SK-N-SH (cell line): ENCODE measurements around the gene CES5A. TPM values are rescaled to one million over a fixed set of nuclear protein-coding genes. Genes with fewer than 3 reads are reported as not detected.

Experiments
- CTCF ChIA-PET: fragments of 300-600, 350-600 bp; formaldehyde crosslinking; extraction: SDS; loops from one replicate; lab custom pipeline; 2021; lab: Yijun Ruan, JAX
- POLR2A ChIA-PET: fragments of 350-600 bp; sonication (Branson Sonifier 250); formaldehyde crosslinking; extraction: SDS; loops from one replicate; lab custom pipeline; 2020; ENCODE audit warnings: antibody characterized with exemption, inconsistent platforms; lab: Yijun Ruan, JAX
- DNase-seq: peaks from one replicate; pipeline ENCODE4 v3.0.0; 2012
- H2AFZ ChIP-seq: fragments of 200-600 bp; sonication (generic); 2 replicates; pipeline ENCODE4 v1.8.1; 2016; ENCODE audit warnings: antibody characterized with exemption, mild to moderate bottlenecking, low read depth
- H3F3A ChIP-seq: fragments of 200-600 bp; sonication (generic); replicated peaks from 2 replicates; pipeline ENCODE3; 2016; ENCODE audit warnings: antibody characterized with exemption, mild to moderate bottlenecking; ENCODE audit not compliant: insufficient read depth
- H3K27ac ChIP-seq, 2 experiments: fragments of 200-500 bp in 1 of 2; fragments of 200-600 bp in 1 of 2; sonication (Bioruptor generic) in 1 of 2; sonication (generic), shearing (Covaris generic) in 1 of 2; 2 replicates each; pipeline versions ENCODE4 v1.5.1 to v1.6.1; 2014 to 2016; ENCODE audit warnings: low read depth in 2 of 2, inconsistent platforms in 1 of 2, low read length in 1 of 2, mild to moderate bottlenecking in 1 of 2, mixed read lengths in 1 of 2
- H3K27me3 ChIP-seq: fragments of 200-600 bp; sonication (generic), shearing (Covaris generic); 2 replicates; pipeline ENCODE4 v1.6.1; 2016; ENCODE audit warnings: mixed run types; ENCODE audit not compliant: insufficient read depth
- H3K36me3 ChIP-seq, 2 experiments: fragments of 200-500 bp in 1 of 2; fragments of 200-600 bp in 1 of 2; sonication (Bioruptor generic) in 1 of 2; sonication (generic) in 1 of 2; replicated peaks in 1 of 2; 2 replicates each; pipeline versions ENCODE3 to v1.5.1; 2014 to 2016; ENCODE audit warnings: low read length in 1 of 2, mild to moderate bottlenecking in 1 of 2; ENCODE audit not compliant: insufficient read depth in 2 of 2, control insufficient read depth in 1 of 2
- H3K4me1 ChIP-seq, 2 experiments: fragments of 200-500 bp in 1 of 2; fragments of 200-600 bp in 1 of 2; sonication (Bioruptor generic) in 1 of 2; sonication (generic), shearing (Covaris generic) in 1 of 2; 2 replicates each; pipeline versions ENCODE4 v1.5.1 to v1.6.1; 2014 to 2016; ENCODE audit warnings: low read depth in 1 of 2, low read length in 1 of 2, mixed run types in 1 of 2; ENCODE audit not compliant: insufficient read depth in 2 of 2, control insufficient read depth in 1 of 2
- H3K4me2 ChIP-seq: fragments of 200-600 bp; sonication (generic), shearing (Covaris generic); 2 replicates; pipeline ENCODE4 v1.6.1; 2017; ENCODE audit warnings: mixed run types
- H3K4me3 ChIP-seq, 2 experiments: fragments of 200-500 bp in 1 of 2; fragments of 200-600 bp in 1 of 2; sonication (Bioruptor generic) in 1 of 2; sonication (generic), shearing (Covaris generic) in 1 of 2; 2 replicates each; pipeline versions ENCODE4 v1.5.1 to v1.8.1; 2014 to 2016; ENCODE audit warnings: low read depth in 2 of 2, inconsistent platforms in 1 of 2, low read length in 1 of 2, mild to moderate bottlenecking in 1 of 2, mixed read lengths in 1 of 2, moderate library complexity in 1 of 2
- H3K79me2 ChIP-seq: fragments of 200-600 bp; sonication (generic); 2 replicates; pipeline ENCODE4 v1.8.1; 2017; ENCODE audit warnings: mild to moderate bottlenecking; ENCODE audit not compliant: insufficient read depth
- H3K9ac ChIP-seq: fragments of 200-600 bp; sonication (generic); 2 replicates; pipeline ENCODE4 v1.6.1; 2017; ENCODE audit warnings: mixed run types
- H3K9me2 ChIP-seq: fragments of 200-600 bp; sonication (generic); 2 replicates; pipeline ENCODE4 v1.6.1; 2017; ENCODE audit warnings: mixed run types
- H3K9me3 ChIP-seq: fragments of 200-600 bp; sonication (generic); 2 replicates; pipeline ENCODE4 v1.6.1; 2017; ENCODE audit warnings: mixed run types, mild to moderate bottlenecking, moderate library complexity
- H4K20me1 ChIP-seq: fragments of 200-600 bp; sonication (generic); 2 replicates; pipeline ENCODE4 v1.6.1; 2017; ENCODE audit warnings: mild to moderate bottlenecking, mixed run types; ENCODE audit not compliant: insufficient read depth
- CHD2 ChIP-seq: fragments of 150-350 bp; IDR thresholded peaks from 2 replicates; pipeline ENCODE4 v1.6.1; 2018; ENCODE audit warnings: low read length; ENCODE audit not compliant: partially characterized antibody
- CTCF ChIP-seq: fragments of 200-600 bp; sonication (generic); IDR thresholded peaks from 2 replicates; pipeline ENCODE4 v1.6.1; 2017; ENCODE audit warnings: antibody characterized with exemption, mild to moderate bottlenecking, moderate library complexity
- ELF1 ChIP-seq: IDR thresholded peaks from 2 replicates; pipeline ENCODE4 v1.4.0; 2012
- EP300 ChIP-seq, 2 experiments: IDR thresholded peaks; 2 replicates each; pipeline versions ENCODE4 v1.4.0 to v1.6.1; 2012; ENCODE audit warnings: borderline replicate concordance in 1 of 2, low read depth in 1 of 2, low read length in 1 of 2
- EZH2phosphoT487 ChIP-seq: fragments of 200-600 bp; sonication (generic); IDR thresholded peaks from 2 replicates; pipeline ENCODE4 v1.6.1; 2017; ENCODE audit warnings: low read depth, mixed run types, mild to moderate bottlenecking, antibody characterized with exemption, moderate library complexity, borderline replicate concordance
- FOSL2 ChIP-seq: IDR thresholded peaks from 2 replicates; pipeline ENCODE4 v1.4.0; 2012; ENCODE audit warnings: low read depth, mild to moderate bottlenecking, moderate library complexity, borderline replicate concordance
- FOXJ3 ChIP-seq: sonication (generic); formaldehyde crosslinking; IDR thresholded peaks from 2 replicates; pipeline ENCODE4 v1.5.1; 2020; ENCODE audit warnings: mild to moderate bottlenecking, missing genetic modification reagents
- FOXM1 ChIP-seq: IDR thresholded peaks from 2 replicates; pipeline ENCODE4 v1.4.0; 2012; ENCODE audit warnings: low read depth, mild to moderate bottlenecking
- MAX ChIP-seq: IDR thresholded peaks from 2 replicates; pipeline ENCODE4 v1.4.0; 2012; ENCODE audit warnings: low read depth
- MEF2A ChIP-seq: IDR thresholded peaks from 2 replicates; pipeline ENCODE4 v1.4.0; 2012; ENCODE audit warnings: low read depth, borderline replicate concordance
- MXI1 ChIP-seq: IDR thresholded peaks from 2 replicates; pipeline ENCODE4 v1.6.1; 2012; ENCODE audit warnings: mild to moderate bottlenecking, low read depth, low read length, improper control_type of control experiment
- PBX3 ChIP-seq: IDR thresholded peaks from 2 replicates; pipeline ENCODE4; 2012
- POLR2AphosphoS5 ChIP-seq: IDR thresholded peaks from 2 replicates; pipeline ENCODE4 v1.6.1; 2012; ENCODE audit warnings: low read depth, low read length
- RAD21 ChIP-seq: IDR thresholded peaks from 2 replicates; pipeline ENCODE4 v1.6.1; 2012; ENCODE audit warnings: mild to moderate bottlenecking, low read length
- RCOR1 ChIP-seq: fragments of 150-350 bp; IDR thresholded peaks from 2 replicates; pipeline ENCODE4 v1.6.1; 2017; ENCODE audit warnings: antibody characterized with exemption, low read length
- RXRA ChIP-seq: IDR thresholded peaks from 2 replicates; pipeline ENCODE4 v1.4.0; 2012; ENCODE audit warnings: low read depth, mild to moderate bottlenecking, borderline replicate concordance
- SIN3A ChIP-seq: IDR thresholded peaks from 2 replicates; pipeline ENCODE4 v1.6.1; 2012; ENCODE audit warnings: low read depth, mild to moderate bottlenecking, low read length, moderate library complexity, borderline replicate concordance
- SMC3 ChIP-seq: IDR thresholded peaks from 2 replicates; pipeline ENCODE4 v1.6.1; 2012; ENCODE audit warnings: low read depth, low read length, improper control_type of control experiment
- TAF1 ChIP-seq: IDR thresholded peaks from 2 replicates; pipeline ENCODE4 v1.6.1; 2012; ENCODE audit warnings: low read depth, mild to moderate bottlenecking, low read length, moderate library complexity, borderline replicate concordance
- USF1 ChIP-seq: IDR thresholded peaks from 2 replicates; pipeline ENCODE4 v1.4.0; 2012; ENCODE audit warnings: low read depth, borderline replicate concordance
- ZBTB33 ChIP-seq: IDR thresholded peaks from 2 replicates; pipeline ENCODE4 v1.4.0; 2012; ENCODE audit warnings: low read depth, borderline replicate concordance
- WGBS: methylation state at CpG from one replicate; pipeline ENCODE4 v1.1.6; 2017; ENCODE audit warnings: low lambda C conversion rate; 5-methylcytosine and 5-hydroxymethylcytosine counted together
- polyA plus RNA-seq, 3 experiments: library from polyadenylated mRNA; depleted of rRNA; stranded (reverse); fragments of >200 nt; gene quantifications; 2 replicates each; pipeline ENCODE4 v1.2.3, GENCODE V29; 2012

Gene CES5A
- polyA plus RNA-seq, 1 of the 3 experiments (the other 2 are of a cell fraction), result not detected

GRCh38 chr16:55832773-55833691, 42.1 kb downstream of the CES5A start, which contains the start of gene CES1:
TSS of gene CES1 (minus strand) at chr16:55833096. CDS start at chr16:55833055, 41 bp downstream.
- H3K4me3 ChIP-seq, result no peak within 1 kb of the TSS
- 72% methylated on average over 27 of the region's 30 CpGs for WGBS
- POLR2A ChIA-PET, result no interaction called here

GRCh38 chr16:55832425-55832772, 42.8 kb downstream of the CES5A start:
- WGBS, result 68% methylated on average over 17 of the region's 17 CpGs
- no peaks in the 10 kb centered on the region for H3K36me3 ChIP-seq
- POLR2A ChIA-PET, result no interaction called here
- no peaks in the 10 kb centered on the region for H3K79me2 ChIP-seq
- H2AFZ ChIP-seq, result no peak overlapping the region
- H3K9me3 ChIP-seq, result no peaks in the 10 kb centered on the region
- H3K4me3 ChIP-seq, result no peak overlapping the region
- CTCF ChIA-PET, result no interaction called here
- no peak for DNase-seq
- no peaks in the 10 kb centered on the region for H3F3A ChIP-seq
- no peak overlapping the region for H3K27ac ChIP-seq
- H3K27me3 ChIP-seq, result no peaks in the 10 kb centered on the region
- H3K9ac ChIP-seq, result no peak overlapping the region
- no peak overlapping the region for H3K4me2 ChIP-seq
- no peaks in the 10 kb centered on the region for H4K20me1 ChIP-seq
- H3K4me1 ChIP-seq, result peaks cover 0 to 8% of the 10 kb centered on the region in 2 experiments; a peak in 1 of 4 replicates
- no peaks in the 10 kb centered on the region for H3K9me2 ChIP-seq
- TF ChIP-seq PBX3 (no peak), ELF1 (no peak), ZBTB33 (no peak), USF1 (no peak), MAX (no peak), RAD21 (no peak), RXRA (no peak), CTCF (no peak), POLR2AphosphoS5 (no peak)

More at GRCh38 chr16:55832773-55833691, 42.1 kb downstream of the CES5A start, which contains the start of gene CES1:
- Histone ChIP-seq H3K36me3 (no peaks in the 10 kb centered on the region), H3K27ac (no peak within 1 kb of the TSS), H3K27me3 (no peaks in the 10 kb centered on the region), H3K79me2 (no peaks in the 10 kb centered on the region), H2AFZ (no peak within 1 kb of the TSS), H3K4me2 (no peak within 1 kb of the TSS), H3K9me3 (no peaks in the 10 kb centered on the region), H3K4me1 (peaks cover 0 to 8% of the 10 kb centered on the region in 2 experiments; a peak in 1 of 4 replicates), H3K9ac (no peak within 1 kb of the TSS), H3K9me2 (no peaks in the 10 kb centered on the region), H4K20me1 (no peaks in the 10 kb centered on the region), H3F3A (no peaks in the 10 kb centered on the region)
- CTCF ChIA-PET, result no interaction called here
- TF ChIP-seq EP300 (IDR thresholded peaks at IDR 0.05; ENCODE audit: borderline replicate concordance in 1 of 2, low read depth in 1 of 2, low read length in 1 of 2) (no peak), TAF1 (no peak), FOXM1 (no peak), CHD2 (no peak), MXI1 (no peak), RCOR1 (no peak), FOXJ3 (CRISPR knock-in tag) (no peak), MEF2A (no peak), SMC3 (no peak), EZH2phosphoT487 (no peak), SIN3A (no peak), FOSL2 (no peak), CTCF (no peak)
- DNase-seq, result no peak
